Sigmoid colon (tissue), 7 donors: Measurements from ENCODE around the gene TBC1D8. TPM values are rescaled to one million over a fixed set of nuclear protein-coding genes. Genes with fewer than 3 reads are reported as not detected.
A peak's percentile ranks its signal among the peaks of the same experiment; 100 is the strongest.
"Not testable (repeated sequence)": the region's sequence is repeated elsewhere in the genome, so short reads cannot be mapped to it uniquely, and the experiment has no call there.

ENCODE experiments used
- DNase-seq: peaks from one replicate; pipeline ENCODE4 v3.0.0-alpha.2; 2019
- H3K27ac ChIP-seq, 4 donors: fragments of 200-600 bp; sonication (generic); one replicate each; pipeline ENCODE4 v1.5.1; 2016 to 2019; ENCODE audit warnings: mild to moderate bottlenecking in 1 of 4
- H3K27me3 ChIP-seq, 3 donors: fragments of 200-600 bp; sonication (generic); one replicate each; pipeline ENCODE4 v1.5.1; 2019; ENCODE audit warnings: mild to moderate bottlenecking in 1 of 3
- H3K36me3 ChIP-seq, 4 donors: fragments of 200-600 bp; sonication (generic); one replicate each; pipeline ENCODE4 v1.5.1; 2016 to 2019
- H3K4me1 ChIP-seq, 4 donors: fragments of 200-600 bp; sonication (generic); one replicate each; pipeline ENCODE4 v1.5.1; 2017 to 2019
- H3K4me3 ChIP-seq, 4 donors: fragments of 200-600 bp; sonication (generic); one replicate each; pipeline ENCODE4 v1.5.1; 2017 to 2019; ENCODE audit warnings: mild to moderate bottlenecking in 2 of 4, moderate library complexity in 1 of 4
- H3K9me3 ChIP-seq, 4 donors: fragments of 200-600 bp in 3 of 4; sonication (generic) in 3 of 4; one replicate each; pipeline versions ENCODE4 v1.5.1 to v1.6.1; 2013 to 2019
- CTCF ChIP-seq, 4 experiments: fragments of 450-650 bp in 3 of 4; fragments of 200-600 bp in 1 of 4; IDR thresholded peaks; one replicate each; pipeline ENCODE4 v1.5.1; 2016 to 2019; ENCODE audit warnings: antibody characterized with exemption in 4 of 4, mild to moderate bottlenecking in 3 of 4, moderate library complexity in 2 of 4
- EP300 ChIP-seq, 4 donors: sonication (generic); formaldehyde crosslinking; IDR thresholded peaks; one replicate each; pipeline ENCODE4 v1.6.1; 2017; ENCODE audit warnings: antibody characterized with exemption in 4 of 4
- POLR2A ChIP-seq, 2 donors: fragments of 450-650 bp; IDR thresholded peaks; one replicate each; pipeline ENCODE4 v1.6.1; 2016; ENCODE audit warnings: antibody characterized with exemption in 2 of 2, mild to moderate bottlenecking in 2 of 2, moderate library complexity in 2 of 2
- POLR2AphosphoS5 ChIP-seq, 4 donors: sonication (generic); formaldehyde crosslinking; IDR thresholded peaks; one replicate each; pipeline ENCODE4 v1.6.1; 2017; ENCODE audit warnings: antibody characterized with exemption in 4 of 4
- WGBS, 2 donors: extraction: QIAGEN DNeasy Blood & Tissue Kit; methylation state at CpG; one replicate each; pipeline ENCODE4 v1.1.7; 2013; 5-methylcytosine and 5-hydroxymethylcytosine counted together
- intact Hi-C: fragments of 100-400 bp; cut with DNase I; formaldehyde crosslinking; loops from one replicate; pipeline ENCODE4 v1.15.1; 2023
- polyA plus RNA-seq, 3 donors: library from polyadenylated mRNA; stranded (reverse); fragments of 200-250 nt; gene quantifications; one replicate each; pipeline ENCODE4 v1.2.3, GENCODE V29; 2013
- total RNA-seq, 4 donors: library from RNA; depleted of rRNA; stranded (reverse); fragments of >200 nt; gene quantifications; one replicate each; pipeline ENCODE4 v1.1.0, GENCODE V29; 2016
- donor health status: healthy with polysubstance abuse.
- donor health status: Bipolar disorder and iron deficiency.
- donor health status: healthy.

TBC1D8 gene
- total and polyA plus RNA-seq, 7 donors: 3.0 to 24.1 (median 15.7) TPM

GRCh38 chr2:101175991-101176390, 24.8 kb upstream of the TBC1D8 start:
- TF ChIP-seq POLR2A (IDR thresholded peaks at IDR 0.05): no peak
- TF ChIP-seq POLR2AphosphoS5 (IDR thresholded peaks at IDR 0.05): no peak
- TF ChIP-seq EP300 (IDR thresholded peaks at IDR 0.05): no peak
- no peak for TF ChIP-seq CTCF (IDR thresholded peaks at IDR 0.05)
- H3K9me3 ChIP-seq: no peaks in the 10 kb centered on the region
- no peaks in the 10 kb centered on the region for H3K36me3 ChIP-seq
- no peak overlapping the region for H3K4me3 ChIP-seq
- H3K27ac ChIP-seq: no peak overlapping the region
- intact Hi-C loops: no loop called here
- DNase-seq: no peak
- no peaks in the 10 kb centered on the region for H3K4me1 ChIP-seq
- WGBS, 2 donors: 87% methylated on average over 3 of the region's 3 CpGs
- no peaks in the 10 kb centered on the region for H3K27me3 ChIP-seq

- intact Hi-C loops: no loop called here
- peak overlapping the region in 1 of 4 donors; percentile 34 for H3K27ac ChIP-seq
- H3K4me3 ChIP-seq: no peak overlapping the region
- no peaks in the 10 kb centered on the region for H3K36me3 ChIP-seq
- H3K4me1 ChIP-seq: no peaks in the 10 kb centered on the region
- 32 to 70% methylated on average over 2 of the region's 2 CpGs for WGBS, 2 donors
- H3K27me3 ChIP-seq: no peaks in the 10 kb centered on the region
- no peak for DNase-seq
- TF ChIP-seq EP300 (IDR thresholded peaks at IDR 0.05): no peak
- no peaks in the 10 kb centered on the region for H3K9me3 ChIP-seq
These were observed 22.6 kb upstream of the TBC1D8 start for GRCh38 chr2:101173707-101174295.

GRCh38 chr2:101169822-101170221, 18.6 kb upstream of the TBC1D8 start:
- H3K4me3 ChIP-seq, DNase-seq, intact Hi-C loops, H3K27ac ChIP-seq, H3K9me3 ChIP-seq, H3K4me1 ChIP-seq, H3K36me3 ChIP-seq, H3K27me3 ChIP-seq: not testable (repeated sequence)
- WGBS, 2 donors: 29 to 62% methylated on average over 2 of the region's 2 CpGs

- TF ChIP-seq POLR2AphosphoS5 (IDR thresholded peaks at IDR 0.05) (no peak), CTCF (IDR thresholded peaks at IDR 0.05) (no peak), EP300 (IDR thresholded peaks at IDR 0.05) (no peak), POLR2A (IDR thresholded peaks at IDR 0.05) (no peak)
- Histone ChIP-seq H3K4me1 (no peaks in the 10 kb centered on the region), H3K27me3 (no peaks in the 10 kb centered on the region), H3K9me3 (no peaks in the 10 kb centered on the region), H3K4me3 (no peak overlapping the region), H3K27ac (no peak overlapping the region), H3K36me3 (no peaks in the 10 kb centered on the region)
- 90 to 93% methylated on average over 1 of the region's 1 CpG for WGBS, 2 donors
- no peak for DNase-seq
- intact Hi-C loops: no loop called here
These were observed 17.5 kb upstream of the TBC1D8 start for GRCh38 chr2:101168706-101169105.

- WGBS, 2 donors: 82 to 92% methylated on average over 2 of the region's 2 CpGs
- H3K36me3 ChIP-seq, H3K4me1 ChIP-seq, DNase-seq, intact Hi-C loops, H3K27ac ChIP-seq, H3K27me3 ChIP-seq, H3K9me3 ChIP-seq, H3K4me3 ChIP-seq: not testable (repeated sequence)
These were observed 16.4 kb upstream of the TBC1D8 start for GRCh38 chr2:101167532-101167931.

GRCh38 chr2:101164021-101164420, 12.8 kb upstream of the TBC1D8 start:
- H3K9me3 ChIP-seq: no peaks in the 10 kb centered on the region
- H3K27me3 ChIP-seq: no peaks in the 10 kb centered on the region
- H3K4me1 ChIP-seq: peaks cover 0 to 6% (median 3%) of the 10 kb centered on the region in 4 donors
- no peak for DNase-seq
- TF ChIP-seq POLR2A (IDR thresholded peaks at IDR 0.05) (no peak), EP300 (IDR thresholded peaks at IDR 0.05) (no peak), CTCF (IDR thresholded peaks at IDR 0.05) (no peak), POLR2AphosphoS5 (IDR thresholded peaks at IDR 0.05) (no peak)
- no peak overlapping the region for H3K4me3 ChIP-seq
- intact Hi-C loops: no loop called here
- no peak overlapping the region for H3K27ac ChIP-seq
- WGBS, 2 donors: 90 to 97% methylated on average over 2 of the region's 2 CpGs
- no peaks in the 10 kb centered on the region for H3K36me3 ChIP-seq
